Lower lobe of right lung (tissue), 2 donors: ENCODE data around the gene PSAP. TPM values are rescaled to one million over a fixed set of nuclear protein-coding genes. Genes with fewer than 3 reads are reported as not detected.

Experiments
- ATAC-seq, 2 donors: fragments of 200-7000 bp; cut with Tn5 transposase; one replicate each; pipeline ENCODE4 v1.9.1; 2020 to 2022; ENCODE audit warnings: mild to moderate bottlenecking in 2 of 2, moderate library complexity in 2 of 2
- DNase-seq: peaks from one replicate; pipeline ENCODE4 v3.0.0-alpha.2; 2020
- H3K27ac ChIP-seq: fragments of 200-600 bp; one replicate; pipeline ENCODE4 v1.8.0; 2022
- H3K27me3 ChIP-seq: fragments of 200-600 bp; one replicate; pipeline ENCODE4 v1.8.0; 2022; ENCODE audit warnings: low read depth
- H3K36me3 ChIP-seq: fragments of 200-600 bp; one replicate; pipeline ENCODE4 v1.8.0; 2022; ENCODE audit warnings: mild to moderate bottlenecking
- H3K4me1 ChIP-seq: fragments of 200-600 bp; one replicate; pipeline ENCODE4 v1.8.0; 2022
- H3K4me3 ChIP-seq: fragments of 200-600 bp; one replicate; pipeline ENCODE4 v1.8.0; 2022; ENCODE audit warnings: mild to moderate bottlenecking
- H3K9me3 ChIP-seq: fragments of 200-600 bp; one replicate; pipeline ENCODE4 v1.8.0; 2022
- CTCF ChIP-seq: fragments of 200-600 bp; IDR thresholded peaks from one replicate; pipeline ENCODE4 v1.8.0; 2022; ENCODE audit warnings: antibody characterized with exemption, mild to moderate bottlenecking
- intact Hi-C: fragments of 100-400 bp; cut with DNase I; formaldehyde crosslinking; loops from one replicate; pipeline ENCODE4 v1.11.0; 2022
- total RNA-seq: library from RNA; stranded (reverse); fragmentation: NEBNext Ultra II Directional; extraction: Animal tissue kit (Norgen Biotek cat#: 25700); gene quantifications from one replicate; pipeline ENCODE4 v1.2.1, GENCODE V29; 2021
- donor health status: DM: no; HTN: yes; CAD: no; lungs with severe emphysema.

The PSAP gene
- total RNA-seq, 1 donor from 2014 or later: 2,019 TPM

- intact Hi-C loops: no loop called here
- peaks cover 40% of the 10 kb centered on the region for H3K4me1 ChIP-seq
- ATAC-seq (no peak), DNase-seq (no peak)
- no peaks in the 10 kb centered on the region for H3K9me3 ChIP-seq
- H3K27ac ChIP-seq: no peak overlapping the region
- H3K4me3 ChIP-seq: no peak overlapping the region
- no peaks in the 10 kb centered on the region for H3K27me3 ChIP-seq
- no peaks in the 10 kb centered on the region for H3K36me3 ChIP-seq
- no peak for TF ChIP-seq CTCF
Observed at GRCh38 chr10:71777213-71777985, 73.7 kb downstream of the PSAP start.

GRCh38 chr10:71776481-71776925 lies 74.5 kb downstream of the PSAP start:
- ATAC-seq (no peak), DNase-seq (peak; percentile 43)
- Histone ChIP-seq H3K9me3 (no peaks in the 10 kb centered on the region), H3K27me3 (no peaks in the 10 kb centered on the region), H3K27ac (peak overlapping the region; percentile 9), H3K4me3 (no peak overlapping the region), H3K4me1 (peaks cover 49% of the 10 kb centered on the region), H3K36me3 (no peaks in the 10 kb centered on the region)
- TF ChIP-seq CTCF: no peak
- intact Hi-C loops: no loop called here

GRCh38 chr10:71774916-71775702 lies 75.9 kb downstream of the PSAP start:
- ATAC-seq (peak; percentile 3 to 36), DNase-seq (peak; percentile 84)
- Histone ChIP-seq H3K36me3 (no peaks in the 10 kb centered on the region), H3K4me3 (no peak overlapping the region), H3K4me1 (peaks cover 63% of the 10 kb centered on the region), H3K9me3 (no peaks in the 10 kb centered on the region), H3K27ac (peak overlapping the region; percentile 69), H3K27me3 (no peaks in the 10 kb centered on the region)
- intact Hi-C loops: no loop called here
- TF ChIP-seq CTCF: no peak

- peak within 1 kb of the TSS; percentile 96 for H3K27ac ChIP-seq
- peaks cover 80% of the 10 kb centered on the region for H3K4me1 ChIP-seq
- intact Hi-C loops: no loop called here
- ATAC-seq (peak; percentile 93 to 94), DNase-seq (peak; percentile 94)
- peak; percentile 91 for TF ChIP-seq CTCF
- H3K27me3 ChIP-seq: no peaks in the 10 kb centered on the region
- H3K9me3 ChIP-seq: no peaks in the 10 kb centered on the region
- H3K4me3 ChIP-seq: peak within 1 kb of the TSS; percentile 80
- no peaks in the 10 kb centered on the region for H3K36me3 ChIP-seq
Observed at GRCh38 chr10:71773221-71773971, 77.7 kb downstream of the PSAP start, which contains the start of gene VSIR. TSS of gene VSIR (minus strand) at chr10:71773520. CDS start at chr10:71773439, 81 bp downstream.

GRCh38 chr10:71772832-71773220 lies 78.2 kb downstream of the PSAP start:
- H3K36me3 ChIP-seq: peaks cover under 1% of the 10 kb centered on the region
- no peaks in the 10 kb centered on the region for H3K27me3 ChIP-seq
- DNase-seq (no peak), ATAC-seq (peak; percentile 1 to 24)
- peaks cover 85% of the 10 kb centered on the region for H3K4me1 ChIP-seq
- H3K27ac ChIP-seq: peak overlapping the region; percentile 96
- no peak for TF ChIP-seq CTCF
- H3K9me3 ChIP-seq: no peaks in the 10 kb centered on the region
- intact Hi-C loops: no loop called here
- H3K4me3 ChIP-seq: peak overlapping the region; percentile 80
